ENCODE data around the gene KCNJ3.

The KCNJ3 gene

GRCh38 chr2:154740361-154740760 is 41.9 kb downstream of the KCNJ3 start:
- no peak for ATAC-seq
- no peak for TF ChIP-seq ZNF8 (CRISPR knock-in tag; IDR thresholded peaks at IDR 0.05)
- TF ChIP-seq TCF4 (CRISPR knock-in tag; IDR thresholded peaks at IDR 0.05; ENCODE audit: borderline replicate concordance): no peak
- TF ChIP-seq, protein P1, sequence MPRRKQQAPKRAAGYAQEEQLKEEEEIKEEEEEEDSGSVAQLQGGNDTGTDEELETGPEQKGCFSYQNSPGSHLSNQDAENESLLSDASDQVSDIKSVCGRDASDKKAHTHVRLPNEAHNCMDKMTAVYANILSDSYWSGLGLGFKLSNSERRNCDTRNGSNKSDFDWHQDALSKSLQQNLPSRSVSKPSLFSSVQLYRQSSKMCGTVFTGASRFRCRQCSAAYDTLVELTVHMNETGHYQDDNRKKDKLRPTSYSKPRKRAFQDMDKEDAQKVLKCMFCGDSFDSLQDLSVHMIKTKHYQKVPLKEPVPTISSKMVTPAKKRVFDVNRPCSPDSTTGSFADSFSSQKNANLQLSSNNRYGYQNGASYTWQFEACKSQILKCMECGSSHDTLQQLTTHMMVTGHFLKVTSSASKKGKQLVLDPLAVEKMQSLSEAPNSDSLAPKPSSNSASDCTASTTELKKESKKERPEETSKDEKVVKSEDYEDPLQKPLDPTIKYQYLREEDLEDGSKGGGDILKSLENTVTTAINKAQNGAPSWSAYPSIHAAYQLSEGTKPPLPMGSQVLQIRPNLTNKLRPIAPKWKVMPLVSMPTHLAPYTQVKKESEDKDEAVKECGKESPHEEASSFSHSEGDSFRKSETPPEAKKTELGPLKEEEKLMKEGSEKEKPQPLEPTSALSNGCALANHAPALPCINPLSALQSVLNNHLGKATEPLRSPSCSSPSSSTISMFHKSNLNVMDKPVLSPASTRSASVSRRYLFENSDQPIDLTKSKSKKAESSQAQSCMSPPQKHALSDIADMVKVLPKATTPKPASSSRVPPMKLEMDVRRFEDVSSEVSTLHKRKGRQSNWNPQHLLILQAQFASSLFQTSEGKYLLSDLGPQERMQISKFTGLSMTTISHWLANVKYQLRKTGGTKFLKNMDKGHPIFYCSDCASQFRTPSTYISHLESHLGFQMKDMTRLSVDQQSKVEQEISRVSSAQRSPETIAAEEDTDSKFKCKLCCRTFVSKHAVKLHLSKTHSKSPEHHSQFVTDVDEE (CRISPR knock-in tag; IDR thresholded peaks at IDR 0.05): no peak
- no peak for TF ChIP-seq CSDC2 (CRISPR knock-in tag; IDR thresholded peaks at IDR 0.05)
- no peak for TF ChIP-seq ZFP3 (CRISPR knock-in tag; IDR thresholded peaks at IDR 0.05)
- TF ChIP-seq PPARA (CRISPR knock-in tag; IDR thresholded peaks at IDR 0.05; ENCODE audit: borderline replicate concordance): no peak
- TF ChIP-seq ZFP30 (CRISPR knock-in tag; IDR thresholded peaks at IDR 0.05): no peak
- TF ChIP-seq POU6F1 (CRISPR knock-in tag; IDR thresholded peaks at IDR 0.05; ENCODE audit: borderline replicate concordance, low read depth): no peak
- TF ChIP-seq TOX (CRISPR knock-in tag; IDR thresholded peaks at IDR 0.05; ENCODE audit: borderline replicate concordance): no peak
- TF ChIP-seq OSR1 (CRISPR knock-in tag; IDR thresholded peaks at IDR 0.05): no peak
- no peak for TF ChIP-seq ISL1 (CRISPR knock-in tag; IDR thresholded peaks at IDR 0.05)
- no peak for TF ChIP-seq RARB (CRISPR knock-in tag; IDR thresholded peaks at IDR 0.05)
- TF ChIP-seq, protein P2, sequence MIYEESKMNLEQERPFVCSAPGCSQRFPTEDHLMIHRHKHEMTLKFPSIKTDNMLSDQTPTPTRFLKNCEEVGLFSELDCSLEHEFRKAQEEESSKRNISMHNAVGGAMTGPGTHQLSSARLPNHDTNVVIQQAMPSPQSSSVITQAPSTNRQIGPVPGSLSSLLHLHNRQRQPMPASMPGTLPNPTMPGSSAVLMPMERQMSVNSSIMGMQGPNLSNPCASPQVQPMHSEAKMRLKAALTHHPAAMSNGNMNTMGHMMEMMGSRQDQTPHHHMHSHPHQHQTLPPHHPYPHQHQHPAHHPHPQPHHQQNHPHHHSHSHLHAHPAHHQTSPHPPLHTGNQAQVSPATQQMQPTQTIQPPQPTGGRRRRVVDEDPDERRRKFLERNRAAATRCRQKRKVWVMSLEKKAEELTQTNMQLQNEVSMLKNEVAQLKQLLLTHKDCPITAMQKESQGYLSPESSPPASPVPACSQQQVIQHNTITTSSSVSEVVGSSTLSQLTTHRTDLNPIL (CRISPR knock-in tag; IDR thresholded peaks at IDR 0.05; ENCODE audit: low read depth): no peak
- TF ChIP-seq ZNF565 (CRISPR knock-in tag; conservative IDR thresholded peaks at IDR 0.05; ENCODE audit: low read depth): no peak
- no peak for TF ChIP-seq ARNTL (CRISPR knock-in tag; IDR thresholded peaks at IDR 0.05; ENCODE audit: borderline replicate concordance, low read depth)
- TF ChIP-seq ZNF70 (CRISPR knock-in tag; IDR thresholded peaks at IDR 0.05): no peak
- no peak for TF ChIP-seq GLIS3 (CRISPR knock-in tag; IDR thresholded peaks at IDR 0.05)

DNA sequence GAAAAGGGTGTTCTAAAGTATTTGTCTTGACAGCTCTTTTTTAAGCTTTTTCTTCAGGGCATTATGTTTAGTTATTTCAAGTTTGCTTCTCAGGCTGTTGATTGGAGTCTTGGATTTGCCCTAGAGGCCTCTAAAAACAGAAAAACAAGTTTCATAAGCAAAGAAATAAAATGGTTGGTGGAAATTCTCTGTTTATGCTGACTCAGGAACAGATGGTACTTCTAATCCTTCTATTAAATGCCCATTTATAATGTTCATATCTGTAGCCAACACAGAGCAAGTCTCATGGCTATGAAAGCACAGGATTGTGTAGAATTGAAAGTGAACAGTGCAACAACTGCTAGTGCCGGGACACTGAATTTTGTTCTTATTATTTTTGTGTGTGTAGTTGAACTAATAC is 60.4 kb downstream of the KCNJ3 start:
- TF ChIP-seq, protein P2 (CRISPR knock-in tag; IDR thresholded peaks at IDR 0.05; ENCODE audit: low read depth): no peak
- TF ChIP-seq ZNF70 (CRISPR knock-in tag; IDR thresholded peaks at IDR 0.05) (no peak), PPARA (CRISPR knock-in tag; IDR thresholded peaks at IDR 0.05; ENCODE audit: borderline replicate concordance) (no peak), OSR1 (CRISPR knock-in tag; IDR thresholded peaks at IDR 0.05) (no peak), BACH2 (CRISPR knock-in tag; IDR thresholded peaks at IDR 0.05; ENCODE audit: borderline replicate concordance) (no peak), CSDC2 (CRISPR knock-in tag; IDR thresholded peaks at IDR 0.05) (no peak), TOX (CRISPR knock-in tag; IDR thresholded peaks at IDR 0.05; ENCODE audit: borderline replicate concordance) (no peak), ESRRG (CRISPR knock-in tag; IDR thresholded peaks at IDR 0.05) (no peak), ZFP3 (CRISPR knock-in tag; IDR thresholded peaks at IDR 0.05) (no peak), TCF4 (CRISPR knock-in tag; IDR thresholded peaks at IDR 0.05; ENCODE audit: borderline replicate concordance) (no peak), POU6F1 (CRISPR knock-in tag; IDR thresholded peaks at IDR 0.05; ENCODE audit: borderline replicate concordance, low read depth) (no peak)
- TF ChIP-seq, protein P3, sequence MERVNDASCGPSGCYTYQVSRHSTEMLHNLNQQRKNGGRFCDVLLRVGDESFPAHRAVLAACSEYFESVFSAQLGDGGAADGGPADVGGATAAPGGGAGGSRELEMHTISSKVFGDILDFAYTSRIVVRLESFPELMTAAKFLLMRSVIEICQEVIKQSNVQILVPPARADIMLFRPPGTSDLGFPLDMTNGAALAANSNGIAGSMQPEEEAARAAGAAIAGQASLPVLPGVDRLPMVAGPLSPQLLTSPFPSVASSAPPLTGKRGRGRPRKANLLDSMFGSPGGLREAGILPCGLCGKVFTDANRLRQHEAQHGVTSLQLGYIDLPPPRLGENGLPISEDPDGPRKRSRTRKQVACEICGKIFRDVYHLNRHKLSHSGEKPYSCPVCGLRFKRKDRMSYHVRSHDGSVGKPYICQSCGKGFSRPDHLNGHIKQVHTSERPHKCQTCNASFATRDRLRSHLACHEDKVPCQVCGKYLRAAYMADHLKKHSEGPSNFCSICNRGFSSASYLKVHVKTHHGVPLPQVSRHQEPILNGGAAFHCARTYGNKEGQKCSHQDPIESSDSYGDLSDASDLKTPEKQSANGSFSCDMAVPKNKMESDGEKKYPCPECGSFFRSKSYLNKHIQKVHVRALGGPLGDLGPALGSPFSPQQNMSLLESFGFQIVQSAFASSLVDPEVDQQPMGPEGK (CRISPR knock-in tag; IDR thresholded peaks at IDR 0.05; ENCODE audit: borderline replicate concordance): no peak
- TF ChIP-seq, protein P4, sequence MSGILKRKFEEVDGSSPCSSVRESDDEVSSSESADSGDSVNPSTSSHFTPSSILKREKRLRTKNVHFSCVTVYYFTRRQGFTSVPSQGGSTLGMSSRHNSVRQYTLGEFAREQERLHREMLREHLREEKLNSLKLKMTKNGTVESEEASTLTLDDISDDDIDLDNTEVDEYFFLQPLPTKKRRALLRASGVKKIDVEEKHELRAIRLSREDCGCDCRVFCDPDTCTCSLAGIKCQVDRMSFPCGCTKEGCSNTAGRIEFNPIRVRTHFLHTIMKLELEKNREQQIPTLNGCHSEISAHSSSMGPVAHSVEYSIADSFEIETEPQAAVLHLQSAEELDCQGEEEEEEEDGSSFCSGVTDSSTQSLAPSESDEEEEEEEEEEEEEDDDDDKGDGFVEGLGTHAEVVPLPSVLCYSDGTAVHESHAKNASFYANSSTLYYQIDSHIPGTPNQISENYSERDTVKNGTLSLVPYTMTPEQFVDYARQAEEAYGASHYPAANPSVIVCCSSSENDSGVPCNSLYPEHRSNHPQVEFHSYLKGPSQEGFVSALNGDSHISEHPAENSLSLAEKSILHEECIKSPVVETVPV (CRISPR knock-in tag; IDR thresholded peaks at IDR 0.05): no peak
- no peak for ATAC-seq
